ENCODE results near the gene PRRT3. TPM values are rescaled to one million over a fixed set of nuclear protein-coding genes. Genes with fewer than 3 reads are reported as not detected.

PRRT3 gene
- total and polyA plus RNA-seq, 2 of the 13 experiments (the other 11 are each of a cell fraction or from before 2014, with no cell fraction given): 0.22 to 0.44 TPM

GRCh38 chr3:9946112-9947024 lies 5.8 kb downstream of the PRRT3 start (continued):
- TF ChIP-seq BCL3 (CRISPR knock-in tag; IDR thresholded peaks at IDR 0.05): no peak; the same call in none of the 2 replicates
- no peak for TF ChIP-seq HOXA7 (CRISPR knock-in tag; IDR thresholded peaks at IDR 0.05)
- TF ChIP-seq TRAFD1 (CRISPR knock-in tag; IDR thresholded peaks at IDR 0.05; ENCODE audit: borderline replicate concordance): no peak
- no peak for TF ChIP-seq NFATC3 (CRISPR knock-in tag; IDR thresholded peaks at IDR 0.05)
- TF ChIP-seq FIP1L1 (IDR thresholded peaks at IDR 0.05; ENCODE audit: borderline replicate concordance, insufficient read depth, low read depth, low read length): peak; percentile 11; the same call in 1 of the 2 replicates
- peak; percentile 67; the same call in 1 of the 2 replicates for TF ChIP-seq SAP130 (CRISPR knock-in tag; IDR thresholded peaks at IDR 0.05; ENCODE audit: low read depth)
- TF ChIP-seq ZNF784 (CRISPR knock-in tag; IDR thresholded peaks at IDR 0.05; ENCODE audit: borderline replicate concordance): no peak
- TF ChIP-seq CREBL2 (CRISPR knock-in tag; IDR thresholded peaks at IDR 0.05; ENCODE audit: borderline replicate concordance): no peak
- peak; percentile 72 for TF ChIP-seq IKZF5 (CRISPR knock-in tag; IDR thresholded peaks at IDR 0.05)
- TF ChIP-seq NKX3-1 (CRISPR knock-in tag; IDR thresholded peaks at IDR 0.05): no peak
- no peak for TF ChIP-seq TBL1XR1 (IDR thresholded peaks at IDR 0.05; ENCODE audit: borderline replicate concordance, low read length, partially characterized antibody)
- no peak for TF ChIP-seq ZNF337 (CRISPR knock-in tag; IDR thresholded peaks at IDR 0.05; ENCODE audit: borderline replicate concordance, low read depth)
- TF ChIP-seq ZNF276 (CRISPR knock-in tag; IDR thresholded peaks at IDR 0.05; ENCODE audit: low read depth): peak; percentile 77; the same call in 1 of the 2 replicates
- TF ChIP-seq GPN1 (CRISPR knock-in tag; IDR thresholded peaks at IDR 0.05; ENCODE audit: borderline replicate concordance): no peak
- TF ChIP-seq ZNF629 (CRISPR knock-in tag; conservative IDR thresholded peaks at IDR 0.05): peak; percentile 61; the same call in 1 of the 2 replicates
- peak; percentile 47; the same call in 1 of the 2 replicates for TF ChIP-seq FOXA3 (CRISPR knock-in tag; IDR thresholded peaks at IDR 0.05)
- TF ChIP-seq RFX1 (IDR thresholded peaks at IDR 0.05): no peak
- peak; percentile 20 for TF ChIP-seq ZNF563 (CRISPR knock-in tag; IDR thresholded peaks at IDR 0.05)
- TF ChIP-seq ZNF512 (CRISPR knock-in tag; IDR thresholded peaks at IDR 0.05): no peak; the same call in 1 of the 2 replicates

All from HepG2 (cell line).